Uterus (tissue), 4 donors: ENCODE measurements around the gene CLCA4. TPM values are rescaled to one million over a fixed set of nuclear protein-coding genes. Genes with fewer than 3 reads are reported as not detected.

Source experiments
- DNase-seq, 2 donors: peaks; one replicate each; pipeline ENCODE4 v3.0.0-alpha.2; 2019 to 2020
- H3K27ac ChIP-seq, 2 donors: fragments of 200-600 bp; sonication (generic); 1 replicate in 1 of 2; 2 replicates in 1 of 2; pipeline ENCODE4 v1.5.1; 2016 to 2018
- H3K27me3 ChIP-seq, 2 donors: fragments of 200-600 bp; sonication (generic); one replicate each; pipeline ENCODE4 v1.5.1; 2018 to 2019; ENCODE audit warnings: control low read depth in 1 of 2
- H3K36me3 ChIP-seq, 2 donors: fragments of 200-600 bp; sonication (generic); one replicate each; pipeline ENCODE4 v1.5.1; 2019; ENCODE audit warnings: control low read depth in 1 of 2
- H3K4me1 ChIP-seq, 2 donors: fragments of 200-600 bp; sonication (generic); one replicate each; pipeline ENCODE4 v1.5.1; 2018 to 2019; ENCODE audit warnings: control low read depth in 1 of 2
- H3K4me3 ChIP-seq, 2 donors: fragments of 200-600 bp; sonication (generic); 1 replicate in 1 of 2; 2 replicates in 1 of 2; pipeline ENCODE4 v1.5.1; 2018 to 2019; ENCODE audit warnings: mild to moderate bottlenecking in 1 of 2
- H3K9me3 ChIP-seq, 2 donors: fragments of 200-600 bp; sonication (generic); one replicate each; pipeline ENCODE4 v1.5.1; 2019; ENCODE audit warnings: control low read depth in 1 of 2
- POLR2A ChIP-seq, 2 donors: fragments of 450-650 bp; IDR thresholded peaks; one replicate each; pipeline ENCODE4 v1.6.1; 2016; ENCODE audit warnings: antibody characterized with exemption in 2 of 2, mild to moderate bottlenecking in 1 of 2, moderate library complexity in 1 of 2
- intact Hi-C: fragments of 100-400 bp; cut with DNase I; formaldehyde crosslinking; loops from one replicate; pipeline ENCODE4 v1.15.1; 2023; ENCODE audit warnings: low total_unique reads
- total RNA-seq, 4 donors: library from RNA; depleted of rRNA in 3 of 4; stranded (reverse); fragments of >200 nt in 3 of 4; gene quantifications; one replicate each; pipeline versions ENCODE4 v1.1.0 to v1.2.4, GENCODE V29; 2014 to 2023
- TF ChIP-seq, protein P1 (sequence below), 4 experiments: fragments of 200-600 bp in 2 of 4; fragments of 450-650 bp in 2 of 4; sonication (generic) in 2 of 4; IDR thresholded peaks; one replicate each; pipeline ENCODE4 v1.5.1; 2016 to 2019; ENCODE audit warnings: antibody characterized with exemption in 4 of 4, mild to moderate bottlenecking in 2 of 4, moderate library complexity in 1 of 4
- donor health status: DM: yes; HTN: yes; CAD: no.

CLCA4 gene
- total RNA-seq, 4 donors from 2014 or later: under 0.01 to 0.07 TPM; not detected in 2

DNA sequence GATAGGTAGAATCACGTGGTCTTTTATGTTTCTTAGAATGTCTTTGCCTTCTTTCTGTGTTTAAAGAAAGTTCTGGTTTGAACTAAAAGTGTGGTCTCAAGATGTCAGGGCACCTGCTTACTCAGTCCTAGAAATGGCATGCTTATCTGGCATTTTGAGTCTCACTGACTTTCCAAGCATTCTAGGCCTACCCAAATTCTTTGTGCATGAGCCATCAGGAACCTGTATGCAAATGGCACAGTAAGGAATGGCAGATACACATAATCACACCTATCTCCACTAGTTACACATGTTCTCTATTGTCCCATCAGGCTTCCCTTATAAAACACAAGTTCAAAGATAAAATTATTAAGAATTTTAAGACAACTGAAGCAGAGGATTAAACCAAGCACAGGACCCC lies 29.5 kb upstream of the CLCA4 start:
- H3K27ac ChIP-seq: no peak overlapping the region
- no peaks in the 10 kb centered on the region for H3K36me3 ChIP-seq
- no peaks in the 10 kb centered on the region for H3K27me3 ChIP-seq
- no peak for DNase-seq
- TF ChIP-seq, protein P1, sequence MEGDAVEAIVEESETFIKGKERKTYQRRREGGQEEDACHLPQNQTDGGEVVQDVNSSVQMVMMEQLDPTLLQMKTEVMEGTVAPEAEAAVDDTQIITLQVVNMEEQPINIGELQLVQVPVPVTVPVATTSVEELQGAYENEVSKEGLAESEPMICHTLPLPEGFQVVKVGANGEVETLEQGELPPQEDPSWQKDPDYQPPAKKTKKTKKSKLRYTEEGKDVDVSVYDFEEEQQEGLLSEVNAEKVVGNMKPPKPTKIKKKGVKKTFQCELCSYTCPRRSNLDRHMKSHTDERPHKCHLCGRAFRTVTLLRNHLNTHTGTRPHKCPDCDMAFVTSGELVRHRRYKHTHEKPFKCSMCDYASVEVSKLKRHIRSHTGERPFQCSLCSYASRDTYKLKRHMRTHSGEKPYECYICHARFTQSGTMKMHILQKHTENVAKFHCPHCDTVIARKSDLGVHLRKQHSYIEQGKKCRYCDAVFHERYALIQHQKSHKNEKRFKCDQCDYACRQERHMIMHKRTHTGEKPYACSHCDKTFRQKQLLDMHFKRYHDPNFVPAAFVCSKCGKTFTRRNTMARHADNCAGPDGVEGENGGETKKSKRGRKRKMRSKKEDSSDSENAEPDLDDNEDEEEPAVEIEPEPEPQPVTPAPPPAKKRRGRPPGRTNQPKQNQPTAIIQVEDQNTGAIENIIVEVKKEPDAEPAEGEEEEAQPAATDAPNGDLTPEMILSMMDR (IDR thresholded peaks at IDR 0.05): no peak
- no peak for TF ChIP-seq POLR2A (IDR thresholded peaks at IDR 0.05)
- intact Hi-C loops: no loop called here
- no peaks in the 10 kb centered on the region for H3K4me1 ChIP-seq
- no peaks in the 10 kb centered on the region for H3K9me3 ChIP-seq
- H3K4me3 ChIP-seq: no peak overlapping the region

DNA sequence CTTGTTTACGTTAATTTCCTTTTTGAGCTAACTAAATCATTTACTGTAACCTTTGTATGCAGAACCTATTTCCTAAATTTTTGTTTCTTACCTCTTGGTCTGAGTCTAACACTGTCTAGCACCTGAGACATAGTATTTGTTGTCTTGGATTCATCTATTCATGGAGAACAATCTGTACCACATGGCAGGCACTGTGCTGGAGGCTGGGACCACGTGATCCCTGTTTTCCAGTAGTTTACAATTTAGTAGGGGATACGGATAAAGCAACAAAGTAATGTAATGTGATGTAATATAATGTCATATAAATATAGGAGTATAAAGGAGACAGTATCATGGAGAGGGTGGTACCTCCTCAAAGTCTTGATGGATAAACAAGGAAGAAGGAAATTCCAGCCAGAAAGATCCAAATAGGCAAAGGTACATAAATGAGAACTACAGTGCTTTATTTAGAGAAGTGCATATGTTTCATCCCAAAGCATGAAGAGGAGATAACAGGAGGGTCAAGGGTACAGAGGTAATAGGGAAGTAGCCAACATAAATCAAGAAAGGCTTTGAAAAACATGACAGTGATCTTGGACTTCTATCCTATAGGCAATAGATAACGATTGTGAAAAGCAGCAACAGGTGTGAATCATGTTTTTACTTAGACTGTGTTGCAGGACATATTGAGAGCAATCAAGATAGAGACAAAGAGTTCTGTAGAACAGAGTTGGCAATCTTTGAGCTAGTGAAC lies 25.9 kb upstream of the CLCA4 start:
- Histone ChIP-seq H3K36me3 (no peaks in the 10 kb centered on the region), H3K4me1 (no peaks in the 10 kb centered on the region), H3K27ac (no peak overlapping the region), H3K27me3 (no peaks in the 10 kb centered on the region), H3K4me3 (no peak overlapping the region), H3K9me3 (peaks cover 0 to 3% of the 10 kb centered on the region in 2 donors)
- intact Hi-C loops: no loop called here
- DNase-seq: no peak
- TF ChIP-seq POLR2A (IDR thresholded peaks at IDR 0.05): no peak
- TF ChIP-seq, protein P1 (IDR thresholded peaks at IDR 0.05): no peak

DNA sequence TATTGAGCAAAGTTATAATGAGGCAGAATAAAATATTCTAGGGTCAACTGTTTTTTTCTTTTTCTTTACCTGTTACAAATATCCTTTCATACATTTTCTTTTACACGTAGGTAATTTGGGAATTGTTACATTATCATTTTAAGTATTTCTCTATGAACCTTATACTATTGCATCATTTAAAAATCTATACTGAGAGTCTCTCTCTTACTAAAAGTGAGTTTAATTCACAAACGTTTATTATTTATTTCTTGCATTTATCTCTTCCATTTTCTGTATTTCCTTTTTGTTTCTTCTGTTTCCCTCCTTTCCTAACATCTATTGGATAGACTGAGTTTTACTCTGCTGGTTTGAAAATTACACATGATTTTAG lies 25.4 kb upstream of the CLCA4 start:
- no peak for TF ChIP-seq POLR2A (IDR thresholded peaks at IDR 0.05)
- TF ChIP-seq, protein P1 (IDR thresholded peaks at IDR 0.05): no peak
- H3K27ac ChIP-seq: no peak overlapping the region
- no peak for DNase-seq

DNA sequence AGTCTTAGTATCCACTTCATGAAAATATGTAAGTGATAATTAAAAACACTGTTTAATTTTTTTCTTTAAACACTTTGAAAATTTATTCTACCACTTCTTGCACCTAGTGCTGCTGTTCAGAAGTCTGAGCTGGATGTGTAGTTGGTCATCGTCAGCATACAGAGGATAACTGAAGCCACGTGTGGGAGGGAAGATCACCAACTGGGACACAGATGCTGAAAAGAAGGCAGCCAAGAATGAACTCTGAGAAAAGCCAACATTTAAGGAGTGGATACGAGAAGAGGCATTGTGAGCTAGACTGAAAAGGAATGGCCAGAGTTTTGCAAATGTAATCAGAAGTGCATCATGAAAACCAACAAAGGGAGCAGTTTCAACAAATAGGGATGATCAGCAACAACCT lies 24.6 kb upstream of the CLCA4 start:
- Histone ChIP-seq H3K27ac (no peak overlapping the region), H3K9me3 (peaks cover 0 to 3% of the 10 kb centered on the region in 2 donors), H3K36me3 (no peaks in the 10 kb centered on the region), H3K4me3 (no peak overlapping the region), H3K27me3 (no peaks in the 10 kb centered on the region), H3K4me1 (no peaks in the 10 kb centered on the region)
- DNase-seq: no peak
- no peak for TF ChIP-seq POLR2A (IDR thresholded peaks at IDR 0.05)
- TF ChIP-seq, protein P1 (IDR thresholded peaks at IDR 0.05): no peak
- intact Hi-C loops: no loop called here

More for the DNA sequence above, 25.4 kb upstream of the CLCA4 start:
- no peaks in the 10 kb centered on the region for H3K36me3 ChIP-seq
- no peaks in the 10 kb centered on the region for H3K4me1 ChIP-seq
- intact Hi-C loops: no loop called here
- peaks cover 0 to 3% of the 10 kb centered on the region in 2 donors for H3K9me3 ChIP-seq
- no peaks in the 10 kb centered on the region for H3K27me3 ChIP-seq
- no peak overlapping the region for H3K4me3 ChIP-seq

DNA sequence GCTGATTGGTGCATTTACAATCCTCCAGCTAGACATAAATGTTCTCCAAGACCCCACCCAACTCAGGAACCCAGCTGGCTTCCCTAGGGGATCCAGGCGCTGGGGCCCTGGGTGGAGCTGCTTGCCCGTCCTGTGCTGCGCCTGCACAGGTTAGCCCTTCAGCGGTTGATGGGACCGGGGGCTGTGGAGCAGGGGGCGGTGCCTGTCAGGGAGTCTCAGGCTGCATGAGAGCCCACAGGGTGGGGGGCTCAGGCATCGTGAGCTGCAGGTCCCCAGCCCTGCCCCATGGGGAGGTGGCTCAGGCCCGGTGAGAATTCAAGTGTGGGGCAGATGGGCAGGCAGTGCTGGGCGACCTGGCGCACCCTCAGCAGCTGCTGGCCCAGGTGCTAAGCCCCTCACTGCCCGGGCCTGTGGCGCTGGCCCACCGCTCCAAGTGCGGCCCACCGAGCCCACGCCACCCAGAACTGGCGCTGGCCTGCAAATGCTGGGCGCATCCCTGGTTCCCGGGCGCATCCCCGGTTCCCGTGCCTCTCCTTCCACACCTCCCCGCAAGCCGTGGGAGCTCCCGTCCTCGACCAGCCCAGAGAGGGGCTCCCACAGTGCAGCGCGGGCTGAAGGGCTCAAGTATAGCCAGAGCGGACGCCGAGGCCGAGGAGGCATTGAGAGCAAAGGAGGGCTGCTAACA lies 23.1 kb upstream of the CLCA4 start:
- H3K4me1 ChIP-seq: no peaks in the 10 kb centered on the region
- TF ChIP-seq POLR2A (IDR thresholded peaks at IDR 0.05): no peak
- TF ChIP-seq, protein P1 (IDR thresholded peaks at IDR 0.05): no peak
- H3K27ac ChIP-seq: no peak overlapping the region
- intact Hi-C loops: no loop called here
- H3K36me3 ChIP-seq: no peaks in the 10 kb centered on the region
- no peak overlapping the region for H3K4me3 ChIP-seq
- DNase-seq: no peak
- H3K9me3 ChIP-seq: peaks cover 0 to 3% of the 10 kb centered on the region in 2 donors
- no peaks in the 10 kb centered on the region for H3K27me3 ChIP-seq
